ENCODE measurements around the gene PRTFDC1.
"Not testable (repeated sequence)": the region's sequence is repeated elsewhere in the genome, so short reads cannot be mapped to it uniquely, and the experiment has no call there.

The PRTFDC1 gene

GRCh38 chr10:24929056-24929544 lies 23.3 kb downstream of the PRTFDC1 start:
- no peak overlapping the region for H3K4me3 ChIP-seq (ENCODE audit: low read depth, low read length)
- no peak for TF ChIP-seq CTCF (IDR thresholded peaks at IDR 0.05; ENCODE audit: low read depth, low read length)

DNA sequence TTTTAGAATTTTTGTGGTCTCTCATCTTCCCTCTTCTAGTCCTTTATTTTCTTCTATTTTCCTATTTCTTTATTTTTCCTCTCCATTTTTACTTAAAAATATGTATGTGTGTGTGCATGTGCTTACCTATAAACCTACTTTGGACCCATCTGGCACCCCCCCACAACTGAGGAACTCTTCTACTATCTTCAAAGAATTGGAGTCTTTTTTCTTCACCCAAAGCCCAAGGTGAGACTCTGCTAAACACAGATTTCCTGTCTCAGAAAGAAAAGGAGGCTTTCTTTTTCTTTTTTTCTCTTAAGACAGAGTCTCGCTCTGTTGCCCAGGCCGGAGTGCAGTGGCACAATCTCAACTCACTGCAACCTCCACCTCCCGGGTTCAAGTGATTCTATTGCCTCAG lies 24.2 kb downstream of the PRTFDC1 start:
- H3K4me3 ChIP-seq (ENCODE audit: low read depth, low read length) = no peak overlapping the region
- no peak for TF ChIP-seq CTCF (IDR thresholded peaks at IDR 0.05; ENCODE audit: low read depth, low read length)

GRCh38 chr10:24926557-24926956 lies 25.8 kb downstream of the PRTFDC1 start:
- H3K4me3 ChIP-seq (ENCODE audit: low read depth, low read length) = no peak overlapping the region
- no peak for TF ChIP-seq CTCF (IDR thresholded peaks at IDR 0.05; ENCODE audit: low read depth, low read length)

GRCh38 chr10:24925799-24926198 lies 26.6 kb downstream of the PRTFDC1 start:
- H3K4me3 ChIP-seq (ENCODE audit: low read depth, low read length) = no peak overlapping the region
- TF ChIP-seq CTCF (IDR thresholded peaks at IDR 0.05; ENCODE audit: low read depth, low read length) = no peak

DNA sequence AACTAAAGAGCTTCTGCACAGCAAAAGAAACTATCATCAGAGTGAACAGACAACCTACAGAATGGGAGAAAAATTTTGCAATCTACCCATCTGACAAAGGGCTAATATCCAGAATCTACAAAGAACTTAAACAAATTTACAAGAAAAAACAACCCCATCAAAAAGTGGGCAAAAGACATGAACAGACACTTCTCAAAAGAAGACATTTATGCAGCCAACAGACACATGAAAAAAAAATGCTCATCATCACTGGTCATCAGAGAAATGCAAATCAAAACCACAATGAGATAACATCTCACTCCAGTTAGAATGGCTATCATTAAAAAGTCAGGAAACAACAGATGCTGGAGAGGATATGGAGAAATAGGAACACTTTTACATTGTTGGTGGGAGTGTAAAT lies 27.9 kb downstream of the PRTFDC1 start:
- H3K4me3 ChIP-seq (ENCODE audit: low read depth, low read length) = not testable (repeated sequence)

DNA sequence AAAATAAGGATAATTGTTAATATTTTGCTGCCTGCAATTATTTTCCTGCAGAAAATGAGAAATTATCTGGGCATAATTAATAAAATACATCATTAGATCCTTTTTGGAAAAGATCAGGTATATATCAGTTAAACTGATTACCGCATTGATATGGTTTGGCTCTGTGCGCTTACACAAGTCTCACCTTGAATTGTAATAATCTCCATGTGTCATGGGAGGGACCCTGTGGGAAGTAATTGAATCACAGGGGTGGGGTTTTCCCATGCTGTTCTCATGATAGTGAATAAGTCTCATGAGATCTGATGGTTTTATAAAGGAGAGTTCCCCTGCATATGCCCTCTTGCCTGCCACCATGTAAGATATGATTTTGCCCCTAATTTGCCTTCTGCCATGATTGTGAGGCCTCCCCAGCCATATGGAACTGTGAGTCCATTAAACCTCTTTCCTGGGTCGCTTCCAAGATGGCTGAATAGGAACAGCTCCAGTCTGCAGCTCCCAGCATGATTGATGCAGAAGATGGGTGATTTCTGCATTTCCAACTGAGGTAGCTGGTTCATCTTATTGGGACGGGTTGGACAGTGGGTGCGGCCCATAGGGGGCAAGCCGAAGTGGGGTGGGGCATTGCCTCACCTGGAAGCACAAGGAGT lies 30.1 kb downstream of the PRTFDC1 start:
- H3K4me3 ChIP-seq (ENCODE audit: low read depth, low read length) = not testable (repeated sequence)

- no peak overlapping the region for H3K4me3 ChIP-seq (ENCODE audit: low read depth, low read length)
- no peak for TF ChIP-seq CTCF (IDR thresholded peaks at IDR 0.05; ENCODE audit: low read depth, low read length)
Measured at GRCh38 chr10:24920907-24921881, 31.2 kb downstream of the PRTFDC1 start.

GRCh38 chr10:24920192-24920591 lies 32.2 kb downstream of the PRTFDC1 start:
- not testable (repeated sequence) for H3K4me3 ChIP-seq (ENCODE audit: low read depth, low read length)

GRCh38 chr10:24919629-24920028 lies 32.8 kb downstream of the PRTFDC1 start:
- H3K4me3 ChIP-seq (ENCODE audit: low read depth, low read length) = not testable (repeated sequence)

Measured in WI38 (cell line).